GM13977 (cell line): Measurements from ENCODE around the gene DYNC1I1.

Source experiments
- DNase-seq: peaks from one replicate; pipeline ENCODE4 v3.0.0; 2012; ENCODE audit warnings: low spot score
- in situ Hi-C: fragments of 300-500 bp; cut with MboI; formaldehyde crosslinking; loops from one replicate; pipeline ENCODE4 v1.12.0; 2022; ENCODE audit warnings: low sequenced_read_pairs, low pct_unique_long_range_greater_than_20kb, mixed read lengths, inconsistent platforms; ENCODE audit not compliant: unreplicated experiment
- TF ChIP-seq, protein P1 (sequence below): IDR thresholded peaks from 2 replicates; pipeline ENCODE4 v1.5.1; 2012; ENCODE audit warnings: mild to moderate bottlenecking, control low read depth; ENCODE audit not compliant: insufficient read depth; ENCODE audit errors: extremely low read depth, missing control alignments

Gene DYNC1I1

DNA sequence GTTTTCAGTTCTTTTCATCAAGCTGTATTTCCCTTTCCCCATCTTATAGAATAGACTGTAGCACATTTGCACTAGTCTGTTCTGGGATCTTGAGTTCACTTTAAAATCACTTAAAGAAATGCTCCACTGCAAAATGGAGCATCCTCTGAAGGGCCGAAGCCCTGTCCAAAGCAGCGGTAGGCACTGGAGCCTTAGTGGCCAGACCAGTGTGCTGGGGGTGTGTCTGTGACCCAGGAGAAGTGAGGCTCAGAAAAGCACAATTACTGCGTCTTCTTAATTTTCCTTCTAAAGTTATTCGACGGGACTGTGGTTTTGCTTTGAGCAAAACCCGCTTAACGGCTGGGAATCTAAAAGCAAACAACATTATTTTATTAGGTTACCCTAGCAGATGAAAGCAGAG, 343.8 kb downstream of the DYNC1I1 start:
- DNase-seq: no peak
- in situ Hi-C loops: no loop called here
- TF ChIP-seq, protein P1, sequence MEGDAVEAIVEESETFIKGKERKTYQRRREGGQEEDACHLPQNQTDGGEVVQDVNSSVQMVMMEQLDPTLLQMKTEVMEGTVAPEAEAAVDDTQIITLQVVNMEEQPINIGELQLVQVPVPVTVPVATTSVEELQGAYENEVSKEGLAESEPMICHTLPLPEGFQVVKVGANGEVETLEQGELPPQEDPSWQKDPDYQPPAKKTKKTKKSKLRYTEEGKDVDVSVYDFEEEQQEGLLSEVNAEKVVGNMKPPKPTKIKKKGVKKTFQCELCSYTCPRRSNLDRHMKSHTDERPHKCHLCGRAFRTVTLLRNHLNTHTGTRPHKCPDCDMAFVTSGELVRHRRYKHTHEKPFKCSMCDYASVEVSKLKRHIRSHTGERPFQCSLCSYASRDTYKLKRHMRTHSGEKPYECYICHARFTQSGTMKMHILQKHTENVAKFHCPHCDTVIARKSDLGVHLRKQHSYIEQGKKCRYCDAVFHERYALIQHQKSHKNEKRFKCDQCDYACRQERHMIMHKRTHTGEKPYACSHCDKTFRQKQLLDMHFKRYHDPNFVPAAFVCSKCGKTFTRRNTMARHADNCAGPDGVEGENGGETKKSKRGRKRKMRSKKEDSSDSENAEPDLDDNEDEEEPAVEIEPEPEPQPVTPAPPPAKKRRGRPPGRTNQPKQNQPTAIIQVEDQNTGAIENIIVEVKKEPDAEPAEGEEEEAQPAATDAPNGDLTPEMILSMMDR: no peak

DNA sequence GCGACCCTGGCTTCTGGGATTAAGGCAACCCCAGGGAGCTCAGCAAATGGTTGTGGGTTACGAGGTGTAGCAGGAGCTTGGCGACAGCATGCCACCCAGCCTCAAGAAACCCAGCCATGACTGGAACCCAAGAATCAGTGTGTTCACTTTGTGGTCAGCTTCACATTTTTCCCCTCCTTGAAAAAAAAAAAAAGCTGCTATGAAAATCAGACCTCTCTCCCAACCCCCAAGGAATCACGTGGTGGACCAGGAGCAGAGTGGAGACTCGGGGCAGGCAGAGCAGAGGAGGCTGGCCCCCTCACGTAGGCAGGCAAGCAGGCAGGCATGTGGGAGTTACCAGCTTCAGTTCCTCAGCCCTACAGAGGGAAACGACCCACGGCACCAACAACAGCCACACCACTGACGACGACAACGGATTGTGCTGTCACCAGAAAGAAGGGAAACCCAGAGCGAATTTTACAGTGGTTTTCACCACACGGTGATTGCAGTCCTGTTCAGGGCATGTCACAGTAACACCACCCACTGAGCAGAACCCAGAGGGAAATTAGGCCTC, 346.2 kb downstream of the DYNC1I1 start:
- TF ChIP-seq, protein P1: no peak
- in situ Hi-C loops: no loop called here
- no peak for DNase-seq

DNA sequence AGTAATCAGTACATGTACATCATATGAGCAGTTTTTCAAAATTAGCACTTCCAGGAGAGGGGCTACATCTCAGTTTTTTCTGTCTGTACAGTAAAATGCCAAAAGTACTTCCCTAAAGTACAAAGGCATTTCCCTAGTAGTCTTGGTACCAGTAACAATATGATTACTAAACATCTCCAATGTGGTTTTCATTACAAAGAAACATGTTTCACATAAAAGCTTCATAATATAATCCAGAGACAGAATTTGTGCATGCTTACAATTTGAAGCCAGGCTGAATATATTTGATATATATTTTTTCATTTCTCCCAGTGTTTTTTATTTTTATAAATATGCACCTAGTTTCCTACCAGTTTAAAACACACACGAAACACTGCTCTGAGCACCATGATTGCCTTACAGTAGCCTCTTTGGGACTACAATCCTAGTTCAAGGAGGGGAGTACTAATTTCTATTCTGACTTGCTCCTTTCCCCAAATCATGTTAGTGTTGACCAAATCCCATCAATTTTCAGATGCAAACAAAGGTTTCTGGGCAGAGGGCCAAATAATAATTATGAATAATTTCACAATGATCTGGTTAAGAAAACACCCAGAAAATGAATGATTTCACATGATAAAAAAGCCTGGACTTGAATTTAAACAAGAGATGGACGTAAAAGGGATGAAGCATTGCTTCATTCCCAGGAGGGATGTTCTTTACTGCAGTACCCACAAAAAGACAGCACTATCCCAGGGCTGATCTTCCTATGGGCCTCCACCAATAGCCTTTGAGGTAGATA, 348.3 kb downstream of the DYNC1I1 start:
- no peak for DNase-seq
- in situ Hi-C loops: no loop called here
- TF ChIP-seq, protein P1: no peak

DNA sequence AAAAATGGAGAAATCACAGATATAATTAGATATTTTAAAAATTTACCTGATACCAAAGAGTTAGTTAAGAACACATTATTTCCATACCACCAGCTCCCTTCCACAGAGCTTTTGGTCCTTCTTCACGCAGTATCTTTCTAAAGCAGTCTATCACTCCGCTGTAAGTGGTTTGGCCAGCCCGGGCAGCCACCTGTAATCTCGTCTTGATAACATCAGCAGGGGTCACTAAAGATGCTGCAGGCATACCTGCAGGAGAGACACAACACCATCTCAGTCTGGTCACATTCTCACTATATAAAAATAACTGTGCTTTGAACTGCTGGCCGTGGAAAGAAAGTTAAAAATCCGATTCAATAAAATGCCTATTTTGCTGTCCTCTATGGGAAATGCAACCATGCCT, 349.4 kb downstream of the DYNC1I1 start:
- no peak for DNase-seq
- TF ChIP-seq, protein P1: no peak
- in situ Hi-C loops: no loop called here

DNA sequence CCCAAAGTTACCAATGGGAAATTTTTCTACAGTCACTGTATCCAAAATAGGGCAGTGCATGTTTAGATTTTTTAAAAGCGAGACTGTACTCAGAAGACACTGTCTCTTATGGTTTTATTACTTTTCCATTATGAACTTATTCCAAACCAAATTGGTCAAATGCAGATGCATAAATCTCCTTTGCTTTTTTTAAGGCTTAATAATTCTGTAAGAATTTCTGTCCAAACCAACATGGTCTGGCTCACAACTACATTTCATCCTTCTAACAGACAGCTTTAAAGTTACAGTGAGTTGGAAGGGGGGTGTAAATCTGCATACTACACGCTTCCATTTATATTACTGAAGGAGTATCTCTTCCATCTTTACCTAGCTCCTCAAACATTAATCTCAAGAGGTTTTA, 350.4 kb downstream of the DYNC1I1 start:
- DNase-seq: no peak
- TF ChIP-seq, protein P1: no peak
- in situ Hi-C loops: no loop called here

DNA sequence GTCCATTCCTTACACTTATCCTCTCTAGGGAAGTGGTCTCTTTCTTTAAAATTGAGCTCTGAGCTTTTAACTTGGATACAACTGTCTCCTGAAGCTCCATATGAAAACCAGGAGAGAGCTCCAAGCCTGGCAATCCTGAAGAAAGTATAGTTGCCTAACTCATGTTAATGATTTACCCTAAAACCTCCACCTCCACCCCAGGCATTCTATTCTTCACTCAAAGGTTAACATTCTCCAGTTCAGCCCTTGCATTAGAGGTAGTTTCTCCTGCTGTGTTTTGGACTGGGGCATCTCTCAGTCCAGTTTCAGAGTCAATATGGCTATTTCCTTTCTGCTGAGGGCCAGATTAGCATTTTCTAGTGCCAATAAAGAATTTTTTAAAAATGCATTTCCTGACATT, 354.0 kb downstream of the DYNC1I1 start:
- in situ Hi-C loops: no loop called here

More for the DNA sequence above, 354.0 kb downstream of the DYNC1I1 start:
- TF ChIP-seq, protein P1: no peak
- no peak for DNase-seq
